ENCODE measurements around the gene CFAP251.

CFAP251 gene

DNA sequence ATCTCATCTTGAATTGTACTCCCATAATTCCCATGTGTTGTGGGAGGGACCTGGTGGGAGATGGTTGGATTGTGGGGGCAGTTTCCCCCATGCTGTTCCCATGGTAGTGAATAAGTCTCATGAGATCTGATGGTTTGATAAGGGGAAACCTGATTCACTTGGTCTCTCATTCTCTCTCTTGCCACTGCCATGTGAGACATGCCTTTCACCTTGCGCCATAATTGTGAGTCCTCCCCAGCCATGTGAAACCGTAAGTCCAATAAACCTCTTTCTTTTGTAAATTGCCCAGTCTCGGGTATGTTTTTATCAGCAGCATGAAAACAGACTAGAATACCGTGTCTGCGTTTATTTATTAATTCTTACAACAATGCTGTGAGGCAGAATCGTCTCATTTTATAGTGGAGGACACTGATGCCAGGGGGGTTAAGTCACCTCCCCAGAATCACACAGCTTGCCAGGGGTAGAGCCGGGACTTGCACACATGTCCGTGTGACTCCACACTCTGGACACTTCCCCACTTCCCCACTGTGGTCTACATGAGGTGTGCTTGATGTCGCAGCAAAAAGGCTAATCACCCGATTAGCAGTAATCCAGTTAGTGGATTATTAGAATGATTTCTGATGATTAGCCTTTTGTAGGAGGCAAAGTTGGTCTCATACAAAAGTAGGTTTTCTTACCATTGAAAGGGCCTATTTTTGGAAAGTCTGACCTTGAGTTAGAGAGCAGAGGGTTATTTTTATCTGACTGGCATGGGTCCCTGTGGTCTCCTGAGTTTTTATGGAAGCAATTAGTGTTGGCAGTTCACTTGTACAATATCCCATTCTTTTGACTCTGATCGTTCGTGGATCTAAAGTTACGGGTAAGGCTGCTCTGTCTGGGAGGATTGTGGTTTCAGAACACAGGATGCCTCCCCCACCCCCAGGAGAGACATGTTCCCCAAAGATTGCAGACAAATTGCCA is 55.9 kb downstream of the CFAP251 start:
- Histone ChIP-seq H3K4me3 (ENCODE audit: low read length in 2 of 2) (no peak overlapping the region), H3K9ac (ENCODE audit: low read depth in 1 of 2, low read length in 2 of 2) (no peak overlapping the region), H3K27ac (ENCODE audit: low read depth in 2 of 2, low read length in 2 of 2) (no peak overlapping the region), H3K36me3 (ENCODE audit: control insufficient read depth in 2 of 2, insufficient read depth in 2 of 2, low read length in 2 of 2) (no peaks in the 10 kb centered on the region), H3K4me1 (ENCODE audit: control insufficient read depth in 2 of 2, insufficient read depth in 2 of 2, low read length in 2 of 2) (no peaks in the 10 kb centered on the region), H3K27me3 (ENCODE audit: control insufficient read depth in 2 of 2, insufficient read depth in 2 of 2, low read length in 2 of 2) (no peaks in the 10 kb centered on the region), H3K9me3 (ENCODE audit: control insufficient read depth in 2 of 2, low read length in 2 of 2) (no peaks in the 10 kb centered on the region)

DNA sequence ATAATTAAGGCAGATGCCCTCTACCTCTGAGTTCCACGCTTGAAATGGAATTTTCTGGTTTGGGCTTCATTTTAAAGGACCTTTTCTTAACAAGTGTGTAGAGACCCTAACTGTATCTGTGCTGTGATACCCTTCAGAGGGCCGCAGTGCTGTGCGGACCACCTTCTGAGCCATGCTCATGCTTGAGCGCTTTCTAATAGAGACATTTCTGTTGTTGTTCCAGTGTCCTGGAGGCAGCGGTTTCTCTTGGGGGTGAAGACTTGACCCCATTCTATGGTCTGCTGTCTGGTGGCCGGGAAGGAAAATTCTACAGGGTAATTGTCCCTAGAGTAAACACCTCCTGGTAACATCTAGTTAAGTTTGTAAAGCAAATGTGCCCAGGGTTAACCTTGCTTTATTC is 56.6 kb downstream of the CFAP251 start:
- H3K27ac ChIP-seq (ENCODE audit: low read depth in 2 of 2, low read length in 2 of 2) = no peak overlapping the region
- H3K27me3 ChIP-seq (ENCODE audit: control insufficient read depth in 2 of 2, insufficient read depth in 2 of 2, low read length in 2 of 2) = no peaks in the 10 kb centered on the region
- H3K36me3 ChIP-seq (ENCODE audit: control insufficient read depth in 2 of 2, insufficient read depth in 2 of 2, low read length in 2 of 2) = no peaks in the 10 kb centered on the region

DNA sequence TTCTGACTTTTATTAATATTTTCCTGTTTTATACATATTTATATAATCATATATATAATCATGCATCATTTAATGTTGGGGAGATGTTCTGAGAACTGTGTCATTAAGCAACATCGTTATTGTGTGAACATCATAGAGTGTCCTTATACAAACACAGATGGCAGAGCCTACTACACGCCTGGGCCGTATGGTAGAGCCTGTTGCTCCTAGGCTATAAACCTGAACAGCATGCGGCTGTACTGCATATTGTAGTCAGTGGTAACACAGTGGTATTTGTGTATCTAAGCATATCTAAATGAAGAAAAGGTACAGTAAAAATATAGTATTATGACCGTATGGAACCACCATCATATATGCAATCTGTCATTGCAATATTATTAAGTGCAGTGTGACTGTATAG is 58.6 kb downstream of the CFAP251 start:
- Histone ChIP-seq H3K27ac (ENCODE audit: low read depth in 2 of 2, low read length in 2 of 2) (no peak overlapping the region), H3K27me3 (ENCODE audit: control insufficient read depth in 2 of 2, insufficient read depth in 2 of 2, low read length in 2 of 2) (no peaks in the 10 kb centered on the region), H3K36me3 (ENCODE audit: control insufficient read depth in 2 of 2, insufficient read depth in 2 of 2, low read length in 2 of 2) (no peaks in the 10 kb centered on the region), H3K9me3 (ENCODE audit: control insufficient read depth in 2 of 2, low read length in 2 of 2) (no peaks in the 10 kb centered on the region), H3K9ac (ENCODE audit: low read depth in 1 of 2, low read length in 2 of 2) (no peak overlapping the region), H3K4me3 (ENCODE audit: low read length in 2 of 2) (no peak overlapping the region), H3K4me1 (ENCODE audit: control insufficient read depth in 2 of 2, insufficient read depth in 2 of 2, low read length in 2 of 2) (no peaks in the 10 kb centered on the region)

More for the DNA sequence above, 56.6 kb downstream of the CFAP251 start:
- Histone ChIP-seq H3K9ac (ENCODE audit: low read depth in 1 of 2, low read length in 2 of 2) (no peak overlapping the region), H3K4me3 (ENCODE audit: low read length in 2 of 2) (no peak overlapping the region), H3K4me1 (ENCODE audit: control insufficient read depth in 2 of 2, insufficient read depth in 2 of 2, low read length in 2 of 2) (no peaks in the 10 kb centered on the region), H3K9me3 (ENCODE audit: control insufficient read depth in 2 of 2, low read length in 2 of 2) (no peaks in the 10 kb centered on the region)

DNA sequence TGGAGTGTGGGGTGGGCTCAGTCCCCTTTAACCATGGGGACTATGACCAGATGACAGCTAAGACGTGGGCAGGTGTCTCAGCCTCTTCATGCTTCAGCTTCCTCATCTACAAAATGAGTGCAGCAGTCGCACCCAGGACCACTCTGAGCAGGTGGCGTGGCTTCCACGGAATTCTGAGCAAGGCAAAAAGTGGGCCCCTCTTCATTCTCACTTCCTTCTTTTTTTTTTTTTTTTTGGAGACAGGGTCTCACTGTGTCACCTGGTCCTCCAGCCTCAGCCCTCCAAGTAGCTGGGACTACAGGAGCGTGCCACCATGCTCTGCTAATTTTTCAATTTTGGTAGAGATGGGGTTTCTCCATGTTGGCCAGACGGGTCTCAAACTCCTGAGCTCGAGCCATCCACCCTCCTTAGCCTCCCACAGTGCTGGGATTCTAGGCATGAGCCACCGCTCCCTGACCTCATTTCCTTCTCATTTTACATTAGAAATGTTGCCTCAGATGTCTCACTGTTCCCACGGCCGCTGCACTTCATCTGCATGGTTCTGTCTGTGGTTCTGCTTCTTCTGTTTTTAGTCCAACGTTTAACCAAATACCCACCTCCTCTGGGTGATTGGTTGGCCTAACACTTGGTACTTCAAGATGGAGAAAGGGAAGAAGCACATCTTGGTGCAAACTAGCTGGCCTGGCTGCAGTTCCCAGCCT is 61.9 kb downstream of the CFAP251 start:
- H3K9me3 ChIP-seq (ENCODE audit: control insufficient read depth in 2 of 2, low read length in 2 of 2) = no peaks in the 10 kb centered on the region
- no peaks in the 10 kb centered on the region for H3K36me3 ChIP-seq (ENCODE audit: control insufficient read depth in 2 of 2, insufficient read depth in 2 of 2, low read length in 2 of 2)
- no peaks in the 10 kb centered on the region for H3K27me3 ChIP-seq (ENCODE audit: control insufficient read depth in 2 of 2, insufficient read depth in 2 of 2, low read length in 2 of 2)
- H3K27ac ChIP-seq (ENCODE audit: low read depth in 2 of 2, low read length in 2 of 2) = no peak overlapping the region
- H3K4me1 ChIP-seq (ENCODE audit: control insufficient read depth in 2 of 2, insufficient read depth in 2 of 2, low read length in 2 of 2) = no peaks in the 10 kb centered on the region
- no peak overlapping the region for H3K9ac ChIP-seq (ENCODE audit: low read depth in 1 of 2, low read length in 2 of 2)
- H3K4me3 ChIP-seq (ENCODE audit: low read length in 2 of 2) = peak overlapping the region in 1 of 2 donors; percentile 20

DNA sequence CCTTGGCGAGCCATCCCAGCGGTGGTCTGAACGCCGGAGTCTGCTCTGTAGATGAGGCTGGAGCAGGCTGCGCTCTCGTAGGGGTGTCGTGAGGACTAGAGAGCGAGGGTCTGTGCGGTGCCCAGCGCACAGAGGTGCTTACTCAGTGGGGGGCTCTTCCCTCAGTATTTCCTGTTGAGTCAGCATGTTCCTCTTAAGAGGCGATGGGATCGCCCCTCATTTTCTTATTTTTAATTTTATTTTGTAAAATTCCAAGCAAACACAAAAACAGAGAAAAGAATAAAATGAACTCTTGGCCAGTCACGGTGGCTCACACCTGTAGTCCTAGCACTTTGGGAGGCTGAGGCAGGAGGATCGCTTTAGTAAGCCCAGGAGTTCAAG is 62.5 kb downstream of the CFAP251 start:
- Histone ChIP-seq H3K36me3 (ENCODE audit: control insufficient read depth in 2 of 2, insufficient read depth in 2 of 2, low read length in 2 of 2) (no peaks in the 10 kb centered on the region), H3K4me3 (ENCODE audit: low read length in 2 of 2) (no peak overlapping the region), H3K9me3 (ENCODE audit: control insufficient read depth in 2 of 2, low read length in 2 of 2) (no peaks in the 10 kb centered on the region), H3K9ac (ENCODE audit: low read depth in 1 of 2, low read length in 2 of 2) (no peak overlapping the region), H3K27ac (ENCODE audit: low read depth in 2 of 2, low read length in 2 of 2) (no peak overlapping the region), H3K27me3 (ENCODE audit: control insufficient read depth in 2 of 2, insufficient read depth in 2 of 2, low read length in 2 of 2) (no peaks in the 10 kb centered on the region), H3K4me1 (ENCODE audit: control insufficient read depth in 2 of 2, insufficient read depth in 2 of 2, low read length in 2 of 2) (no peaks in the 10 kb centered on the region)

DNA sequence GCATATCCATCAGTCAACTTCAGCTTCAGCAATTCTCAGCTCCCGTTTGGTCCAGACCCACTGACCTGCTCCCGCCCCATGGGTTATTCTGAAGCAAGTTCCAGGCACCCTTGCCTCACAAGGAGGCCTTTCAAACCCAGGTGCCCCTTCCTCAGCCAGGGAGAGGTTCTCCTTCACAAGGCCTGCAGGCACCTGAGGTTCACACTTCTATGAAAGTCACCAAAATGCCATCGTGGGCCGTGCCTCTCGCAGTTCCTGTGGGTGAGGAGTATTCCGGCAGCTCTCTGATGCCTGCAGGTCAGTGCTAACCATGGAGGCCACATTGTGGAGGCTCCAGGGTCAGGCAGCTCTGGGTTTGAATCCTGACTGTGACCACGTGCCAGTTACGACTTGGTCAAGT is 63.1 kb downstream of the CFAP251 start:
- Histone ChIP-seq H3K27ac (ENCODE audit: low read depth in 2 of 2, low read length in 2 of 2) (no peak overlapping the region), H3K36me3 (ENCODE audit: control insufficient read depth in 2 of 2, insufficient read depth in 2 of 2, low read length in 2 of 2) (no peaks in the 10 kb centered on the region), H3K4me1 (ENCODE audit: control insufficient read depth in 2 of 2, insufficient read depth in 2 of 2, low read length in 2 of 2) (no peaks in the 10 kb centered on the region), H3K27me3 (ENCODE audit: control insufficient read depth in 2 of 2, insufficient read depth in 2 of 2, low read length in 2 of 2) (no peaks in the 10 kb centered on the region), H3K9ac (ENCODE audit: low read depth in 1 of 2, low read length in 2 of 2) (no peak overlapping the region), H3K4me3 (ENCODE audit: low read length in 2 of 2) (no peak overlapping the region), H3K9me3 (ENCODE audit: control insufficient read depth in 2 of 2, low read length in 2 of 2) (no peaks in the 10 kb centered on the region)

DNA sequence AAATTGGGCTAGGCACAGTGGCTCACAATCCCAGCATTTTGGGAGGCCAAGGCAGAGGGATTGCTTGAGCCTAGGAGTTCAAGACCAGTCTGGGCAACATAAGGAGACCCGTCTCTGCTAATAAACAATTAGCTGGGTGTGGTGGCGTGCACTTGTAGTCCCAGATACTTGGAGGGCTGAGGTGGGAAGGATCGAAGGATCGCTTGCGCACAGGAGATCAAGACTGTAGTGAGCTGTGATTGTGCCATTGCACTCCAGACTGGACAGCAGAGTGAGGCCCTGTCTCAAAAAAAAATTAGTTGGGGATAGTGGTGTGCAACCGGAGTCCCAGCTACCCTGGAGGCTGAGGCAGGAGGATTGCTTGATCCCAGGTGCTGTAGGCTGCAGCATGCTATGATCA is 64.6 kb downstream of the CFAP251 start:
- Histone ChIP-seq H3K9ac (ENCODE audit: low read depth in 1 of 2, low read length in 2 of 2) (no peak overlapping the region), H3K9me3 (ENCODE audit: control insufficient read depth in 2 of 2, low read length in 2 of 2) (no peaks in the 10 kb centered on the region), H3K27ac (ENCODE audit: low read depth in 2 of 2, low read length in 2 of 2) (no peak overlapping the region), H3K4me3 (ENCODE audit: low read length in 2 of 2) (no peak overlapping the region), H3K36me3 (ENCODE audit: control insufficient read depth in 2 of 2, insufficient read depth in 2 of 2, low read length in 2 of 2) (no peaks in the 10 kb centered on the region), H3K4me1 (ENCODE audit: control insufficient read depth in 2 of 2, insufficient read depth in 2 of 2, low read length in 2 of 2) (no peaks in the 10 kb centered on the region), H3K27me3 (ENCODE audit: control insufficient read depth in 2 of 2, insufficient read depth in 2 of 2, low read length in 2 of 2) (no peaks in the 10 kb centered on the region)

DNA sequence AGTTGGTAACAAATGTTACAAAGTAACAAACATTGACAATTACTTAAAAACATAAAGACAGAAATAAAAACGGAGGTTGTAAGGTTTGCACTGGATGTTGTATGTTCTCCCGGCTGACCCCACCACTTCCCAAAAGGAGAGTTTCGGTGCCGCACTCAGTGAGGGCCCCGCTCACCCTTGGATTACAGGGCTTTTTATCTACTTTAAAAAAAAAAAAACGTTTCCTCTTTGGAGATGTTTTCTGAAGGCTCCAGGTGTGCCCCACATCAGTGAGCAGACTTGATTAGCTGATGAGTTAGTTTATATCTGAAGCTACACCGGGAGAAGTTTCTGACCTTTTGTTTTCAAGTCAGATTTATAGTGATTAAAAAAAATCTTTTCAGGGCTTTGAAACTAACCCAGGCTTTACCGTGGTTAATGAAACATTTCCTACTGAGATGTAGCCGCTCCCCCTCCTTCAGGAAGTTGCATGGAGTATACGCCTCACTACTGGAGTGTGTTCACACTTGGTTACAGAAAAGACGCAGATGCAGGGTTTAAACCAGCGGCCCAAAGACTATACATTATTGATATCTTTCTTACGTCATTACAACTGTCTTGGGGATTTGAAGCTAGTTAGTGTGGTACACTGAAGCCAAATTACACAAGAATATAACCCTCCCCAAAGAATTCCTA is 65.3 kb downstream of the CFAP251 start:
- no peaks in the 10 kb centered on the region for H3K9me3 ChIP-seq (ENCODE audit: control insufficient read depth in 2 of 2, low read length in 2 of 2)
- no peak overlapping the region for H3K9ac ChIP-seq (ENCODE audit: low read depth in 1 of 2, low read length in 2 of 2)
- H3K27ac ChIP-seq (ENCODE audit: low read depth in 2 of 2, low read length in 2 of 2) = no peak overlapping the region
- no peaks in the 10 kb centered on the region for H3K36me3 ChIP-seq (ENCODE audit: control insufficient read depth in 2 of 2, insufficient read depth in 2 of 2, low read length in 2 of 2)
- no peaks in the 10 kb centered on the region for H3K4me1 ChIP-seq (ENCODE audit: control insufficient read depth in 2 of 2, insufficient read depth in 2 of 2, low read length in 2 of 2)
- no peaks in the 10 kb centered on the region for H3K27me3 ChIP-seq (ENCODE audit: control insufficient read depth in 2 of 2, insufficient read depth in 2 of 2, low read length in 2 of 2)
- no peak overlapping the region for H3K4me3 ChIP-seq (ENCODE audit: low read length in 2 of 2)

DNA sequence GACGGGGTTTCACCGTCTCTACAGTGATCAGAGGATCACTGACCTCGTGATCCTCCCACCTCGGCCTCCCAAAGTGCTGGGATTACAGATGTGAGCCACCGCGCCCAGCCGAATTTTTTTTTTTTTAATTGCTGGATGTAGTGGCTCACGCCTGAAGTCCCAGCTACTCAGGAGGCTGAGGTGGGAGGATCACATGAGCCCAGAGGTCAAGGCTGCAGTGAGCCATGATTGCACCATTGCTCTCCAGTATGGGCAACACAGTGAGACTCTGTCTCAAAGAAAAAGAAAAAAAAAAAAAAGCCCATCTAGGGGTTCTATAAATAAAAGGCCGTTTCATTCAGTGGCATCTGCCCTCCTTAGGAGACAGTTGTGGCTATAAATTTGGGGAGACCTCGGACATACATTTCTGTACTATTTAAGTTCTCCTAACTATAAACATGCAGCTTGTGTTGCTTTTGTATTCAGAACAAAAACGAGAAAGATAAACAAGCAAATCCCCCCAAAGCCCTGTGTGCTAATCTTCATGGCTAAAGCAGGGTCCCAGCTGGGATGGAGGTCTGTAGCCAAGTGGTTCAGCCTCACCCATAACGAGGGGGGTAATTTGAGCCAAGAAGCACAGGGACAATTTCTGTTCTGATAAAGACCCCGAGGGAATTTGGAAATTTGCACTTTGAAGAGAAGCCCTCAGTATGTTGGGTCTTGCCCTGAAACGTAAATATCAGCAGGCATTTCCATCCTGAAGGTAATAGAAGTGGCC is 68.3 kb downstream of the CFAP251 start:
- H3K4me1 ChIP-seq (ENCODE audit: control insufficient read depth in 2 of 2, insufficient read depth in 2 of 2, low read length in 2 of 2) = no peaks in the 10 kb centered on the region
- H3K36me3 ChIP-seq (ENCODE audit: control insufficient read depth in 2 of 2, insufficient read depth in 2 of 2, low read length in 2 of 2) = no peaks in the 10 kb centered on the region
- H3K9me3 ChIP-seq (ENCODE audit: control insufficient read depth in 2 of 2, low read length in 2 of 2) = no peaks in the 10 kb centered on the region
- no peaks in the 10 kb centered on the region for H3K27me3 ChIP-seq (ENCODE audit: control insufficient read depth in 2 of 2, insufficient read depth in 2 of 2, low read length in 2 of 2)
- no peak overlapping the region for H3K9ac ChIP-seq (ENCODE audit: low read depth in 1 of 2, low read length in 2 of 2)
- no peak overlapping the region for H3K27ac ChIP-seq (ENCODE audit: low read depth in 2 of 2, low read length in 2 of 2)
- no peak overlapping the region for H3K4me3 ChIP-seq (ENCODE audit: low read length in 2 of 2)
